Measurements from ENCODE around the gene TSSC4. TPM values are rescaled to one million over a fixed set of nuclear protein-coding genes. Genes with fewer than 3 reads are reported as not detected.
"Not testable (repeated sequence)": the region's sequence is repeated elsewhere in the genome, so short reads cannot be mapped to it uniquely, and the experiment has no call there.

Gene TSSC4
- total and polyA plus RNA-seq, 5 donors from 2014 or later: 59.6 to 97.4 (median 69.8) TPM

DNA sequence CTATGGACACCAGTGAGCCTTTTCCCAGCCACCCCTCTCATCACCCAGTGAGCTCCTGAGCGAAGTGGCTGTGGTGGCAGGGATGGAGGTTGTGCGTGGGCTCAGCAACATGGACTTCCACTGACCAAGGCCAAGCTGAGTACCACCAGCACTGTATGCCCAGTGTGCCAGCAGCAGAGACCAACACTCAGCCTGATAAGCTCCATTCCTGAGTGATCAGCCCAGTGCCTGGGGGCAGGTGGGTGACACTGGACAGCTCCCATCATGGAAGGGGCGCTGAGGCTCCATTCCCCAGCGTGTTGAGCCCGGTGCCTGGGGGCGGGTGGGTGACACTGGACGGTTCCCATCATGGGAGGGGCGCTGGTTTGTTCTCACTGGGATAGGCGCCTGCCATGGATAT is 41.0 kb upstream of the TSSC4 start:
- Histone ChIP-seq H3K36me3 (ENCODE audit: control insufficient read depth, insufficient read depth, low read length) (no peaks in the 10 kb centered on the region), H3K27me3 (ENCODE audit: control insufficient read depth, insufficient read depth, low read length) (no peaks in the 10 kb centered on the region), H3K27ac (ENCODE audit: insufficient read depth, low read length, poor library complexity, severe bottlenecking) (no peak overlapping the region), H3K9me3 (ENCODE audit: control insufficient read depth in 2 of 2, low read length in 2 of 2) (no peaks in the 10 kb centered on the region), H3K4me3 (ENCODE audit: low read depth, low read length) (no peak overlapping the region), H3K4me1 (ENCODE audit: control insufficient read depth, insufficient read depth, low read length, poor library complexity, severe bottlenecking) (no peaks in the 10 kb centered on the region)
- Mint-ChIP-seq H3K36me3 (peaks cover 7% of the 10 kb centered on the region), H3K9me3 (no peaks in the 10 kb centered on the region), H3K4me1 (peaks cover 0 to 2% (median 0%) of the 10 kb centered on the region in 4 donors), H3K27me3 (no peaks in the 10 kb centered on the region), H3K27ac (no peak overlapping the region), H3K4me3 (no peak overlapping the region)
- no peak for ATAC-seq (ENCODE audit: low read depth in 2 of 2)
- DNase-seq: no peak

DNA sequence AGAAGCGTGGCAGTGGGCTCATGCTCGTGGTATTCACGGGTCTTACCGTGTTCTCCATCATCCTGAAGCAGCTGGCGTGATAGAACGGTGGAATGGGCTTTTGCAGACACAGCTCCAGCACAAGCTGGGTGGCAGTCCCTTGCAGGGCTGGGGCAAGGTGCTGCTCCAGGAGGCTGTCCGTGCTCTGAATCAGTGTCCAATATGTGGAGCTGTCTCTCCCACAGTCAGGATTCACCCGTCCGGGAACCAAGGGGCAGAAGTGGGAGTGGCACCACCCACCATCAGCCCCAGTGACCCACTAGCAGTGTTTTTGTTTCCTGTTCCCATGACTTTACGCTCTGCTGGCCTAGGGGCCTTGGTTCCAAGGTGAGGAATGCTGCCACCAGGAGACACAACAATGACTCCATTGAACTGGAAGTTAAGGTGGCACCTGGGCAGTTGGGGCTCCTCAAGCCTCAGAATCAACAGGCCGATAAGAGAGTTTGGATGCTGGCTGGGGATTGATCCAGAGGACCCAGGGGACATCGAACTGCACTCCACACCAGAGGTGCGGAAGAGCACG is 40.4 kb upstream of the TSSC4 start:
- peaks cover 0 to 2% (median 0%) of the 10 kb centered on the region in 4 donors for H3K4me1 Mint-ChIP-seq
- ATAC-seq (ENCODE audit: low read depth in 2 of 2) (no peak), DNase-seq (no peak)
- H3K9me3 Mint-ChIP-seq: no peaks in the 10 kb centered on the region
- H3K4me3 Mint-ChIP-seq: no peak overlapping the region
- no peaks in the 10 kb centered on the region for H3K27me3 Mint-ChIP-seq
- H3K36me3 Mint-ChIP-seq: peaks cover 7% of the 10 kb centered on the region
- no peaks in the 10 kb centered on the region for H3K27me3 ChIP-seq (ENCODE audit: control insufficient read depth, insufficient read depth, low read length)
- no peaks in the 10 kb centered on the region for H3K4me1 ChIP-seq (ENCODE audit: control insufficient read depth, insufficient read depth, low read length, poor library complexity, severe bottlenecking)
- H3K27ac Mint-ChIP-seq: no peak overlapping the region
- H3K27ac ChIP-seq (ENCODE audit: insufficient read depth, low read length, poor library complexity, severe bottlenecking): no peak overlapping the region
- H3K9me3 ChIP-seq (ENCODE audit: control insufficient read depth in 2 of 2, low read length in 2 of 2): no peaks in the 10 kb centered on the region
- no peak overlapping the region for H3K4me3 ChIP-seq (ENCODE audit: low read depth, low read length)
- no peaks in the 10 kb centered on the region for H3K36me3 ChIP-seq (ENCODE audit: control insufficient read depth, insufficient read depth, low read length)

DNA sequence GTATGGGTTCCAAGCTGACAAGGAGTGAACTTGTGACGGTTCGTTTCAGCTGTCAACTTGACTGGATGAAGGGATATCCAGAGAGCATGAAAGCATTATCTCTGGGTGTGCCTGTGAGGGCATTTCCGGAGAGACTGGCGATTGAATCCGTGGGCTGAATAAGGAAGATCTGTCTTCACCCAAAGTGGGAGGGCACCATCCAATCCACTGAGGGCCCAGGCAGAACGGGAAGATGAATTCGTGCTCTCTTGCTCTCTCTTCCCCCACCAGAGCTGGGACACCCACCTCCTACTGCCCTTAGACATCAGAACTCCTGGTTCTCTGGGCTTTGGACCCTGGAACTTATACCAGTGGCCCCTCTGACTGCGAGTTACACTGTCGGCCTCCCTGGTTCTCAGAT is 39.0 kb upstream of the TSSC4 start:
- H3K9me3 Mint-ChIP-seq: no peaks in the 10 kb centered on the region
- H3K27ac Mint-ChIP-seq: no peak overlapping the region
- H3K4me3 ChIP-seq (ENCODE audit: low read depth, low read length): no peak overlapping the region
- H3K27me3 Mint-ChIP-seq: no peaks in the 10 kb centered on the region
- H3K27me3 ChIP-seq (ENCODE audit: control insufficient read depth, insufficient read depth, low read length): no peaks in the 10 kb centered on the region
- no peaks in the 10 kb centered on the region for H3K36me3 ChIP-seq (ENCODE audit: control insufficient read depth, insufficient read depth, low read length)
- H3K4me1 ChIP-seq (ENCODE audit: control insufficient read depth, insufficient read depth, low read length, poor library complexity, severe bottlenecking): no peaks in the 10 kb centered on the region
- DNase-seq: no peak
- peaks cover 0 to 2% (median 0%) of the 10 kb centered on the region in 4 donors for H3K4me1 Mint-ChIP-seq
- ATAC-seq (ENCODE audit: low read depth in 2 of 2): no peak
- H3K9me3 ChIP-seq (ENCODE audit: control insufficient read depth in 2 of 2, low read length in 2 of 2): no peaks in the 10 kb centered on the region
- H3K36me3 Mint-ChIP-seq: peaks cover 7% of the 10 kb centered on the region
- H3K27ac ChIP-seq (ENCODE audit: insufficient read depth, low read length, poor library complexity, severe bottlenecking): no peak overlapping the region
- H3K4me3 Mint-ChIP-seq: no peak overlapping the region

DNA sequence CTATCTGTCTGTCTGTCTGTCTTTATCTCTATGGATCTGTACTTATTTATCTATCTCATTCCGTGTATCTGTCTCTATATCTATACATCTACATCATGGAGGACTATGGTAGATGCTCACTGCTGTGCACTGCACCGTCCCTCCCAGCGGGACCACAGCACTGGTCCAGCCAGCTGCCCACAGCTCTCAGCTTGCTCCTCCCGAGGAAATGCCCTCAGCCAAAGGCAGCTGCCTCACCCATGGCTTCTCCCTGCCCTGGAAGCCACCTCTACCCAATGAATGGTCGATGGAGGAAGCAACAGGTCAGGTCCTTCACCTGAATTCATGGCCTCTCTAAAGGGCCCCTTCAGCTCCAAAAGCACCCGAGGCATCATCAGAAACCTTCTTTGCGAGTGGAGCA is 38.1 kb upstream of the TSSC4 start:
- DNase-seq (no peak), ATAC-seq (ENCODE audit: low read depth in 2 of 2) (no peak)
- Histone ChIP-seq H3K36me3 (ENCODE audit: control insufficient read depth, insufficient read depth, low read length) (no peaks in the 10 kb centered on the region), H3K9me3 (ENCODE audit: control insufficient read depth in 2 of 2, low read length in 2 of 2) (no peaks in the 10 kb centered on the region), H3K27ac (ENCODE audit: insufficient read depth, low read length, poor library complexity, severe bottlenecking) (no peak overlapping the region), H3K27me3 (ENCODE audit: control insufficient read depth, insufficient read depth, low read length) (no peaks in the 10 kb centered on the region), H3K4me3 (ENCODE audit: low read depth, low read length) (no peak overlapping the region), H3K4me1 (ENCODE audit: control insufficient read depth, insufficient read depth, low read length, poor library complexity, severe bottlenecking) (no peaks in the 10 kb centered on the region)
- no peak overlapping the region for H3K27ac Mint-ChIP-seq
- H3K4me1 Mint-ChIP-seq: peaks cover 0 to 2% (median 0%) of the 10 kb centered on the region in 4 donors
- no peaks in the 10 kb centered on the region for H3K9me3 Mint-ChIP-seq
- no peaks in the 10 kb centered on the region for H3K27me3 Mint-ChIP-seq
- peaks cover 7% of the 10 kb centered on the region for H3K36me3 Mint-ChIP-seq
- no peak overlapping the region for H3K4me3 Mint-ChIP-seq

DNA sequence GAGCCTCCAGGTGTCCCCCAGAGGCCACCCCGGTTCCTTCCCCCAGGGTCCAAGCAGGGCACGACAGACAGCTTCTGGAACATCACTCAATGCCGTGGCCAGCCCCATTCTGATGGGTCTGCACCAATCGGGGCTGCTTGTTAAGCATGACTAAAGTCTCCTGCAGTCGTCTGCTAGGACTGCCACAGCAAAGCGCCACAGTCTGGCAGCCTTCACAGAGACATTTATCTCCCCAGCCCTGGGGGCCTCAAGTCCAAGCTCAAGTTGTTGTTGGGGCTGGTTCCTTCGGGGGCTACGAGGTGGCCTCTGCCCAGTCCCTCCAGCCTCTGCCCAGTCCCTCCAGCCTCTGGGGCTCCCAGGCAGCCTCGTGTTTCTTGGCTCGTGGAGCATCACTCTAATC is 37.4 kb upstream of the TSSC4 start:
- DNase-seq (no peak), ATAC-seq (ENCODE audit: low read depth in 2 of 2) (no peak)
- Mint-ChIP-seq H3K27ac (peak overlapping the region in 1 of 3 donors; percentile 44), H3K4me3 (no peak overlapping the region), H3K9me3 (no peaks in the 10 kb centered on the region), H3K27me3 (no peaks in the 10 kb centered on the region), H3K4me1 (peaks cover 0 to 2% (median 0%) of the 10 kb centered on the region in 4 donors), H3K36me3 (peaks cover 7% of the 10 kb centered on the region)
- Histone ChIP-seq H3K36me3 (ENCODE audit: control insufficient read depth, insufficient read depth, low read length) (no peaks in the 10 kb centered on the region), H3K27ac (ENCODE audit: insufficient read depth, low read length, poor library complexity, severe bottlenecking) (no peak overlapping the region), H3K4me3 (ENCODE audit: low read depth, low read length) (no peak overlapping the region), H3K9me3 (ENCODE audit: control insufficient read depth in 2 of 2, low read length in 2 of 2) (no peaks in the 10 kb centered on the region), H3K27me3 (ENCODE audit: control insufficient read depth, insufficient read depth, low read length) (no peaks in the 10 kb centered on the region), H3K4me1 (ENCODE audit: control insufficient read depth, insufficient read depth, low read length, poor library complexity, severe bottlenecking) (no peaks in the 10 kb centered on the region)

DNA sequence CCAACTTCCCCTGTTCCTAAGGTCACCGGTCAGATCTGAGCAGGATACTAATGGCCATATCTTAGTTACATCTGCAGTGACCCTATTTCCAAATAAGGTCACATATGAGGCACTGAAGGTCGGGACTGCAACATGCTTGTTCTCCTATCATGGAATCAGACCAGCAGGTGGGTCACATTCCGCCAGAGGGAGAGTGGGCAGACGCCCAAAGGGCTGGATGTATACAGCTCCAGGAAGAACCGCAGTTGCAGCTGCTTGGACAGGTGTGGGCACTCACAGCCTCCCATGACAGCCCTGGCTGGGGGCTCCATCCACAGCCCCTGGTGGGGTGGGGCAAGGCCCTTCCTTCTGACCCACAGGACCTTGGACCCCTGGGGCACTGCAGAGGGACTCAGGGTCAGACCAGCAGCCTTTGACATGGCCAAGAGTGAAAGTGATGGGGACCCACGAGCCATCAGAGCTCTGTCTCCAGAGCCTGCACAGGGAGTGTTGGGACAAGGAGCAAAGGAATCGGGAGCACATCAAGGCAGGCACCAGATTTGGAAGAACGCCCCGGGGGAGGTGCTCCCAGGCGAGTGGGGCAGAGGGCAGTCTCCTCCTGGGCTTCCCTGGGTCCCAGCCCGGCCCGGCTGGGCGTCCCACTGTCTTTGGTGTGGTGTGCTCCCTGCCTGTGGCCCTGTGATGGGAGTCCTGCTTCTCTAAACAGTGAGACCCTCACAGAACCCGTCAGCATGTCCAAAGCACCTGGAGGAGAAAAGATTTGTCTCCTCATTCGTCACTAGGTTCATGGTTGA is 36.8 kb upstream of the TSSC4 start:
- H3K36me3 ChIP-seq (ENCODE audit: control insufficient read depth, insufficient read depth, low read length): no peaks in the 10 kb centered on the region
- DNase-seq (no peak), ATAC-seq (ENCODE audit: low read depth in 2 of 2) (no peak)
- Mint-ChIP-seq H3K27ac (peak overlapping the region in 1 of 3 donors; percentile 44), H3K9me3 (no peaks in the 10 kb centered on the region), H3K4me3 (no peak overlapping the region), H3K27me3 (no peaks in the 10 kb centered on the region), H3K4me1 (peaks cover 0 to 2% (median 0%) of the 10 kb centered on the region in 4 donors), H3K36me3 (peaks cover 7% of the 10 kb centered on the region)
- H3K27me3 ChIP-seq (ENCODE audit: control insufficient read depth, insufficient read depth, low read length): no peaks in the 10 kb centered on the region
- H3K27ac ChIP-seq (ENCODE audit: insufficient read depth, low read length, poor library complexity, severe bottlenecking): no peak overlapping the region
- H3K4me3 ChIP-seq (ENCODE audit: low read depth, low read length): no peak overlapping the region
- no peaks in the 10 kb centered on the region for H3K4me1 ChIP-seq (ENCODE audit: control insufficient read depth, insufficient read depth, low read length, poor library complexity, severe bottlenecking)
- no peaks in the 10 kb centered on the region for H3K9me3 ChIP-seq (ENCODE audit: control insufficient read depth in 2 of 2, low read length in 2 of 2)

DNA sequence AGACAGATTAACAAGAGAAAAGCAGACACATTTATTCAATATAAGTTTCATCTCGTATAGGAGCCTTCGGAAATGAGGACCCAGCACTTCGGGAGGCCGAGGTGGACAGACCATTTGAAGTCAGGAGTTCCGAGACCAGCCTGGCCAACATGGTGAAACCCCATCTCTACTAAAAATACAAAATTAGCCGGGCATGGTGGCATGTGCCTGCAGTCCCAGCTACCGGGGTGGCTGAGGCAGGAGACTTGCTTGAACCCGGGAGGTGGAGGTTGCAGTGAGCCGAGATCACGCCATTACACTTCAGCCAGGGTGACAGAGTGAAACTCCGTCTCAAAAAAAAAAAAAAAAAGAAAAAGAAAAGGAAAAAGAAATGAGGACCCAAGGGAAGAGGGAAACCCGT is 36.2 kb upstream of the TSSC4 start:
- not testable (repeated sequence) for H3K4me3 ChIP-seq (ENCODE audit: low read depth, low read length); H3K27me3 ChIP-seq (ENCODE audit: control insufficient read depth, insufficient read depth, low read length); H3K4me1 ChIP-seq (ENCODE audit: control insufficient read depth, insufficient read depth, low read length, poor library complexity, severe bottlenecking); H3K27me3 Mint-ChIP-seq; H3K36me3 Mint-ChIP-seq; H3K36me3 ChIP-seq (ENCODE audit: control insufficient read depth, insufficient read depth, low read length); ATAC-seq (ENCODE audit: low read depth in 2 of 2); DNase-seq; H3K9me3 ChIP-seq (ENCODE audit: control insufficient read depth in 2 of 2, low read length in 2 of 2); H3K27ac ChIP-seq (ENCODE audit: insufficient read depth, low read length, poor library complexity, severe bottlenecking); H3K4me1 Mint-ChIP-seq; H3K4me3 Mint-ChIP-seq; H3K9me3 Mint-ChIP-seq
- peak overlapping the region in 1 of 3 donors; percentile 86 for H3K27ac Mint-ChIP-seq

All from CD4-positive, CD25-positive, alpha-beta regulatory T cell (primary cell).